HUES64 (cell line): ENCODE measurements around the gene FBXO4.

Experiments
- H3K27ac ChIP-seq: 2 replicates; pipeline ENCODE4 v1.7.0; 2013; ENCODE audit warnings: low read depth, low read length, inconsistent platforms
- H3K27me3 ChIP-seq: 2 replicates; pipeline ENCODE4 v1.6.1; 2013; ENCODE audit warnings: mild to moderate bottlenecking, low read length; ENCODE audit not compliant: insufficient read depth
- H3K36me3 ChIP-seq: 2 replicates; pipeline ENCODE4 v1.6.1; 2013; ENCODE audit warnings: mild to moderate bottlenecking, low read length; ENCODE audit not compliant: insufficient read depth
- H3K4me1 ChIP-seq: 2 replicates; pipeline ENCODE4 v1.6.1; 2013; ENCODE audit warnings: mild to moderate bottlenecking, low read length, moderate library complexity; ENCODE audit not compliant: insufficient read depth
- H3K4me3 ChIP-seq: 2 replicates; pipeline ENCODE4 v1.5.1; 2013; ENCODE audit warnings: mild to moderate bottlenecking, low read length, moderate library complexity
- H3K9ac ChIP-seq: 2 replicates; pipeline ENCODE4 v1.6.1; 2013; ENCODE audit warnings: mild to moderate bottlenecking, low read depth, low read length
- H3K9me3 ChIP-seq: 2 replicates; pipeline ENCODE4 v1.6.1; 2013; ENCODE audit warnings: low read depth, low read length; ENCODE audit not compliant: insufficient read depth
- WGBS: fragments of 150-250, 120-280 bp; methylation state at CpG from one replicate; pipeline ENCODE4 v1.1.7; 2013; ENCODE audit warnings: missing lambda C conversion rate; 5-methylcytosine and 5-hydroxymethylcytosine counted together

FBXO4 gene

GRCh38 chr5:41893074-41893851, 31.8 kb upstream of the FBXO4 start:
- Histone ChIP-seq H3K4me1 (no peaks in the 10 kb centered on the region), H3K27ac (no peak overlapping the region), H3K4me3 (no peak overlapping the region), H3K9ac (no peak overlapping the region), H3K27me3 (no peaks in the 10 kb centered on the region), H3K9me3 (no peaks in the 10 kb centered on the region), H3K36me3 (no peaks in the 10 kb centered on the region)
- 94% methylated on average over 2 of the region's 3 CpGs for WGBS

GRCh38 chr5:41896230-41896629, 28.9 kb upstream of the FBXO4 start:
- 80% methylated on average over 2 of the region's 2 CpGs for WGBS
- no peak overlapping the region for H3K4me3 ChIP-seq
- H3K27ac ChIP-seq: no peak overlapping the region
- no peaks in the 10 kb centered on the region for H3K4me1 ChIP-seq
- no peaks in the 10 kb centered on the region for H3K9me3 ChIP-seq
- no peaks in the 10 kb centered on the region for H3K27me3 ChIP-seq
- H3K36me3 ChIP-seq: no peaks in the 10 kb centered on the region
- H3K9ac ChIP-seq: no peak overlapping the region

GRCh38 chr5:41903382-41903891, 21.6 kb upstream of the FBXO4 start:
- WGBS: 51% methylated on average over 8 of the region's 8 CpGs
- no peaks in the 10 kb centered on the region for H3K9me3 ChIP-seq
- no peaks in the 10 kb centered on the region; the same call in 1 of the 2 replicates for H3K27me3 ChIP-seq
- H3K4me3 ChIP-seq: peak overlapping the region; percentile 86
- H3K9ac ChIP-seq: 0 out of 2 replicates have a peak overlapping the region, but pooled peaks have one; percentile 27
- peaks cover 18% of the 10 kb centered on the region for H3K36me3 ChIP-seq
- peak overlapping the region; percentile 50; the same call in 1 of the 2 replicates for H3K27ac ChIP-seq
- peaks cover 9% of the 10 kb centered on the region; the same call in 1 of the 2 replicates for H3K4me1 ChIP-seq

DNA sequence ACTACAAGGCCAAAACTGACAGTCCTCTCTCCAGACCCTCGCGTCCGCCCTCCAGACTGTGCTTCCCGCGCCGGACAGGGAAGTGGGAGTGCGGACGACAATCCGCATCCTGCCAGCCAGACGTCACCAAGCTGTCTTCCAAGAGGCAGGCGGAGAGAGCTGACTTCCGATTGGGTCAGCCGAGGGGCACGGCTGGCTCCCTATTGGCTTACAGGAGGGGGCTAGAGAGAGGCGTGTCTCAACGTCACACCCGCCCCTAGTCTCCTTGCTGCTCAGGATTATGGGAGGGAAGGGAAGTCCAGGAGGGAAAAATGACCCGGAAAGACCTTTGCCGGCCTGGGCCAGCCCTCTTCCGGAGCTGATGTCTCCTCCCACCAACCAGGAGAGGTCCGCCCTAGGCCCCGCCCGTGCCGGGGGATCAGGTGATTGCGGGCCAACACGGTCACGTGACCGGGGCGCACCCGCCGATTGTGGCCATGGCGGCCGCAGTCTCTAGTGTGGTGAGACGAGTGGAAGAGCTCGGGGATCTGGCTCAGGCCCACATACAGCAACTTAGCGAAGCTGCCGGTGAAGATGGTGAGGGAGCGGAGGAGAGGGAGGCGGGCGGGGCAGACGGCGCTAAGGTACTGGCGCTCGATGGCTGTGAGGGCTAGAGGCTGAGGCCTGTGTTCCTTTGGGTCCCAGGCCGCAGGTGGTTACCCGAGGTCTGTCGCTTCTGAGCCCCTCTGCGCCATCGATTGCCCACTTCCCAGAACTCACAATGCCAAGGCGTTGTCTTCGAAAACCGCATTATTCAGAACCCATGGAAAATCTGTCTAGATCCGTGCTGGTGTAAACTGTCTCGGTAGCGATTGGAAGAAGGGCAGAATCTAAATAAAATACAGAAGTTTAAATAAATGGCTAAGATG, 20.9 kb upstream of the FBXO4 start, which contains the start of gene RIMOC1:
TSS of gene RIMOC1 (plus strand) at position 453 of the 908 bp plus-strand sequence. CDS start at position 477, 24 bp downstream.
- H3K27ac ChIP-seq: peak within 1 kb of the TSS; percentile 71
- WGBS: under 1% methylated on average over 55 of the region's 55 CpGs
- H3K4me3 ChIP-seq: peak within 1 kb of the TSS; percentile 86
- H3K4me1 ChIP-seq: peaks cover 9% of the 10 kb centered on the region; the same call in 1 of the 2 replicates
- peaks cover 25% of the 10 kb centered on the region for H3K36me3 ChIP-seq
- H3K9me3 ChIP-seq: no peaks in the 10 kb centered on the region
- peak within 1 kb of the TSS; percentile 95 for H3K9ac ChIP-seq
- no peaks in the 10 kb centered on the region; the same call in 1 of the 2 replicates for H3K27me3 ChIP-seq

DNA sequence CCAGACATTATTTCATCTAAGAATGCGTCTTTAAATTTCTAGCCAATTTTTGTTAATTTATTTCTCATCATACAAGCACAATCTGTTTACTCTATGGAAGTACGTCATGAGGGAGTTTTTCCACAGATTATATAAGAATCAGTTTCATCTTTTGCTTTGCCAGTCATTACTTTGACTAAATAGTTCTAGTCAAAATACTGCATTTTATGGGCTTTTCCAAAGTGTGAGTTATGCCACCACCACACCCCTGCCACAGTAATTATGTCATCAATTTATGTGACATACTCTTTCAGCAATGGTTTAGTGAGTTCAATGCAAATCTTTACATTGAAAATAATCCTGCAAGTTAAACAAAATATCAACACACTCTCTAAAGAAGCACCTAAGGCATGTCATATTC, 18.9 kb upstream of the FBXO4 start:
- no peak overlapping the region for H3K9ac ChIP-seq
- H3K9me3 ChIP-seq: no peaks in the 10 kb centered on the region
- H3K4me3 ChIP-seq: no peak overlapping the region
- WGBS: 100% methylated on average over 1 of the region's 2 CpGs
- no peak overlapping the region for H3K27ac ChIP-seq
- H3K27me3 ChIP-seq: no peaks in the 10 kb centered on the region; the same call in 1 of the 2 replicates
- peaks cover 9% of the 10 kb centered on the region; the same call in 1 of the 2 replicates for H3K4me1 ChIP-seq
- H3K36me3 ChIP-seq: peaks cover 45% of the 10 kb centered on the region

DNA sequence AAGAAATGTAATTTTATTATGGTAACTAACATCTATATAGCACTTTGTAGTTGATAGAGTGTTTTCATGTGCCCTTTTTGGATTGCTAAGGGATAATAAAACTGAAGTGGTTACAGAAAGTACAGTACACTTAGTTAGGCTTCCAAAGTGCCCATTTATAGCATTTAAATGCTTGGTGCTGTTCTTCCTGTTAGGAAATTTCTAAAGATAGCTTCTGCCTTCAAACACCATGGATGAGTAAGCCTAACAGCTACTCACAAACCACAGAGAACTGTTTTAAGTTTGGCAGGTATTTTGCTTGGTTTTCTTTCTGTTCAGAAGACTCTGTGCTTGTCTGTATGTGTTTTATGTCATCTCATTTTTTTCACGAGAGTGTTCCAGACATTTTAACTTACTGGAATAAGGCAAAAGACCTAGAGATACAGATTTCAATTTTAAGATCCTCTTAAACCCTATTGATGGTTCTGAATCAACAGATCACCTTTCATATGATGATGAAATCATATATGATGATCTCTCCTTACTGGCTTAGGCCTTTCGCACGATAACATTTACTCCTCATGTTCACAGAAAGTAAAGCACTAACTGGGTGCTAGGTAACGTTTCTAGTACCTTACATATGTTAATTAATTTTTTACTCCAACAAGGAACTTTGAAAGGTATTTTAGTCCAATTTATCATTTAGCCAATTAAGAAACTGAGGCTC, 16.6 kb upstream of the FBXO4 start:
- peaks cover 9% of the 10 kb centered on the region; the same call in 1 of the 2 replicates for H3K4me1 ChIP-seq
- no peak overlapping the region for H3K27ac ChIP-seq
- no peak overlapping the region for H3K4me3 ChIP-seq
- H3K9ac ChIP-seq: no peak overlapping the region
- H3K36me3 ChIP-seq: peaks cover 68% of the 10 kb centered on the region
- WGBS: 100% methylated on average over 3 of the region's 4 CpGs
- no peaks in the 10 kb centered on the region for H3K9me3 ChIP-seq
- H3K27me3 ChIP-seq: no peaks in the 10 kb centered on the region

GRCh38 chr5:41918105-41918504, 7.0 kb upstream of the FBXO4 start:
- Histone ChIP-seq H3K4me1 (peaks cover 13% of the 10 kb centered on the region; the same call in 1 of the 2 replicates), H3K27ac (no peak overlapping the region), H3K9ac (no peak overlapping the region), H3K27me3 (no peaks in the 10 kb centered on the region), H3K9me3 (no peaks in the 10 kb centered on the region), H3K4me3 (no peak overlapping the region), H3K36me3 (peaks cover 84% of the 10 kb centered on the region)
- 94% methylated on average over 2 of the region's 2 CpGs for WGBS

GRCh38 chr5:41921166-41921565, 3.9 kb upstream of the FBXO4 start:
- Histone ChIP-seq H3K4me3 (no peak overlapping the region), H3K4me1 (peaks cover 13% of the 10 kb centered on the region; the same call in 1 of the 2 replicates), H3K27ac (peak overlapping the region; percentile 21; the same call in 1 of the 2 replicates), H3K36me3 (peaks cover 53% of the 10 kb centered on the region), H3K9me3 (no peaks in the 10 kb centered on the region), H3K9ac (no peak overlapping the region), H3K27me3 (no peaks in the 10 kb centered on the region; the same call in 1 of the 2 replicates)
- WGBS: no CpG with 5 or more reads among the region's 1 CpG

GRCh38 chr5:41921874-41922273, 3.2 kb upstream of the FBXO4 start:
- Histone ChIP-seq H3K27me3 (no peaks in the 10 kb centered on the region; the same call in 1 of the 2 replicates), H3K4me3 (no peak overlapping the region), H3K27ac (no peak overlapping the region), H3K36me3 (peaks cover 46% of the 10 kb centered on the region), H3K9me3 (no peaks in the 10 kb centered on the region), H3K4me1 (peaks cover 13% of the 10 kb centered on the region; the same call in 1 of the 2 replicates), H3K9ac (no peak overlapping the region)
- 75% methylated on average over 1 of the region's 1 CpG for WGBS

DNA sequence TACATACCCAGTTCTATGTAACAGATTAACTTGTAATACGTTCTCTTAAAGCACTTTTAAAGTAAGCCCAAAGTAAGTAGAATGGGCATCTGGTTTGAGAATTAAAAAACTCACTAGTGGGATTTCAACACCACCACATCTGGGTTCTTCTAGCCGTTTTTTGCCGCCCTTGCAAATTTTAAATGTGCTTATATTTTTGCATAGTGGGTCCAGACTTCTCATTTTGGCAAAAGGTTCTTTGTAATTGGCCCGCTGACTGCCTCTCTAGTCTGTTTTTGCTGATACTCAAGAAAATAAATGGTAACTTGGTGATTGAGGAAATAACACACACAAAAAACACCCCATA, 582 bp upstream of the FBXO4 start:
- 81% methylated on average over 3 of the region's 4 CpGs for WGBS
- H3K9me3 ChIP-seq: no peaks in the 10 kb centered on the region
- no peaks in the 10 kb centered on the region; the same call in 1 of the 2 replicates for H3K27me3 ChIP-seq
- H3K36me3 ChIP-seq: peaks cover 20% of the 10 kb centered on the region
- peak overlapping the region; percentile 83 for H3K9ac ChIP-seq
- H3K4me3 ChIP-seq: peak overlapping the region; percentile 65
- no peak overlapping the region for H3K27ac ChIP-seq
- peaks cover 13% of the 10 kb centered on the region; the same call in 1 of the 2 replicates for H3K4me1 ChIP-seq
